ENCODE results near the gene KRT74.

The KRT74 gene

GRCh38 chr12:52539821-52540173 is 33.8 kb downstream of the KRT74 start:
- no peak for DNase-seq (ENCODE audit: low read depth in 2 of 3, low spot score in 2 of 3)

GRCh38 chr12:52539083-52539820 is 34.4 kb downstream of the KRT74 start:
- no peak for DNase-seq (ENCODE audit: low read depth in 2 of 3, low spot score in 2 of 3)

- DNase-seq (ENCODE audit: low read depth in 2 of 3, low spot score in 2 of 3): no peak
Measured at GRCh38 chr12:52537101-52537500, 36.5 kb downstream of the KRT74 start.

GRCh38 chr12:52535574-52535973 is 38.1 kb downstream of the KRT74 start:
- no peak for DNase-seq (ENCODE audit: low read depth in 2 of 3, low spot score in 2 of 3)

DNA sequence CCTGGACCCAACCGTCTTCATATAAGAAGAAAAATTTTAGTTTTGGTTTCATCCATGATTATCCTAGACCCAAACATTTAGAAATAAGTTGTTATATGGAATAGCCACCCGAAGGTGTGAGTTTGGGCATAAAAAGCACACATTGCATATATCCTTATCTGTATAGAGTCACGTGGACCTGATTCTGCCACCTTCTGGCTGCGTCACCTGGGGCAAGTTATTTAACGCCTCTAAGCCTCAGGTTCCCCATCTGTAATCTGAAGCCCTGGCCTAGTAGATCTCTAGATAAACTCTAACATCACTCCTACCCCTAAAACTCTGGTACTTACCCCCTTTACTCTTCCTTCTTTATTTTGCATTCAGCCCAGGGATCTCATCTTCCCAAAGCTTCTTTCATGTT is 39.2 kb downstream of the KRT74 start:
- no peak for DNase-seq (ENCODE audit: low read depth in 2 of 3, low spot score in 2 of 3)

DNA sequence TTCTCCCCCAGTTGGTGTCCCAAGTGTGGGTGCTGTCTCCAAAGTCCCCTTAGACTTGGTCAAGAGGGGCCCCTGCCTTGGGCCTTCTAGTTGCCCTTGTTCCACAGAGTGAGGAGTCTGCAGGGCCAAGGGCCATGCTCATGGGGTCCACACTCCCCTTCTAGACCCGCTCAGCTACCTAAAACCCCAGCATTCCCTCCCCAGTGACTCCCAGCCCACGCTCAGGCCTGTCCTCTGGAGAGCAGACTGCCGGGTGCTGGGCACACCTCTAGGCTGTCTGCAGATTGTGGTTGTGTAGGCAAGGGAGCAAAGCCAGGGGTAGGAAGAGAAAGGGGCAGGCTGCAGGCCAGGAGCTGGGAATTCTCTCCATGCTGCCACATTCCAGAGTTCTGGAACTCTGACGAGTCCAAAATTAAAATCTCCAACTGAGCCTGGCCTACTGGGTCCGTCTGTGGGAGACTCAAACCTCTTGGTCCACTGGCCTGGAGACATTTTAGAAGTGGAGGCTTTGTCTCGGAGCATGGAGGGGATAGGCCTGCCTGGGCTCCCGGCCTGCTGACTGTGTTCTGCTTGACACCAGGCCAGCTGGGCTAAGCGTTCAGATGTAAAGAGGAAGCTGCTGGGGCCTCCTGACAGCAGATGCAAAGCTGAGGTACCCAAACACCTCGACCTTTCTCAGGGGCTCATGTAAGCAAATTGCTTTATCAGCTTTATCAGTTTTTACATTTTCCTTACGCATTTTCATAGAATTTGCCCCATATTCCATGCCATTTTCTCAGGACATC is 39.8 kb downstream of the KRT74 start:
- no peak for DNase-seq (ENCODE audit: low read depth in 2 of 3, low spot score in 2 of 3)

DNA sequence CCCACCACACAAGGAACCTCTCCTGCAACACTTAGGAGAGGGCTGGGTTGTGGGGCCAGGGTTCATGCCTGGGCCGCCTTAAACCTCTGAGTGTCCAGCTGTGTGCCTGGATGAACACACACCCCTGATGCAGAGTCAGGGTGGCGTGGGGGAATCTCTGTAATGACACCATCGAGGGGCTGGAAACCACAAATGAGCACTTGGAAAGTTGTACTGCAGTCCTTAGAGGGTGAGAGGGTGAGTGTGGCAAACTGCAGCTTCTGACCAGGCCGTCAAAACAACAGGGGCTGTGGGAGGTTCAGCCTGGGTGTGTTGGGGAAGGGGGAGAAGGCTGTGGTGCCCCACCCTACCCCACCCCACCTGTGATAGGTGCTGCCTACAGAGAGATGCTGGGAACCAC is 41.0 kb downstream of the KRT74 start:
- no peak for DNase-seq (ENCODE audit: low read depth in 2 of 3, low spot score in 2 of 3)

DNA sequence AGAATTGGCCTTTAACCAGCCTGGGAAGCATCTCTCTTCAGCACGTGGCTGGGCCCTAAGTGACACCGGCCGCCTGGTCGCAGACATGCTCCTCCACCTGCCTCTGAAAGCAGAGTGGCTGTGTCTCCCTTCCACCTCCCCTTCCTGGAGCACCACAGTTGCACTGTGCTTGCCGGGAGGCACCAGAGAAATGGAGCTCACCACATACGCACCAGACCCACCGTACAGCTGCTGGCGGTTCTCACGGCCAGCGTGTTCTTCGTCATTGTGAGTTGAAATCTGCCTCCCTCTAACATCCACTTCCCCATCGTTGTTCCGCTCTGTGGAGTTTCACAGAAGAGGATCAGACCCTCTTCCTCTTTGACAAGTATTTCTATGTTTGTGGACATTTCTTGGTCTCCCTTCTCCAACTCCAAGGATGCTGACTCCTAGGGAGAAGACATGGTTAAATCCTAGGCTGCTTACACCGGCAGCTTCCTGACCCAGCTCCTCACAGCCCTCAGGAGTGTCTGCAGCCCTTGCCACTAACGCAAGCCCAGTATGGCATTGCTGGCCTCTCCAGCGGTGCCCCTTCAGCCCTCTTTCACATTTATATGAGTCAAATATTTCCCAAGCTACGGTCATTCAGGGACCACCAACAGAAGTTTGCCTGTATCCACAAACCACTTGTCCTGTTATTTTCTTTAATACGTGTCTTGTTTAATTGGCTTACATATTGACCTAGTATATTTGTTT is 41.9 kb downstream of the KRT74 start:
- no peak for DNase-seq (ENCODE audit: low read depth in 2 of 3, low spot score in 2 of 3)

- DNase-seq (ENCODE audit: low read depth in 2 of 3, low spot score in 2 of 3): no peak
Measured at GRCh38 chr12:52530905-52531304, 42.7 kb downstream of the KRT74 start.

DNA sequence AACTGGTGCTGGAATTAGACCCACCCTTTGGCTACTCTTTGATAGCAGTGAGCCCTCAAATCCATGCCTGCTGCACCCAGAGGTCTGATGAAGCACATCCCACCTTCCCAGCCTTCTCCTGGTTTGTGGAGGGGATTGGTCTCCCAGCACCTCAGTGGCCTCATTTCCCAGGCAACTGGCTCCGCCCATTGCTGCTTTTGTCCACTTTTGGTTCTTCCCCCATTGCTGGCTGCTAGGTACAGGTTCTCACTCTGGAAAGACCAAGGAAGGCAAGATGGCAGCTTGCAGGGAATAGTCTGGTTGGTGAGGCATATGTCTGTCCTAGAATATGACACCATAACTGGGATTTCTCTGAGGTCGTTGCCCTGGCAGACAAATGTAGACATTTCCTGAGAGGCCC is 43.3 kb downstream of the KRT74 start:
- no peak for DNase-seq (ENCODE audit: low read depth in 2 of 3, low spot score in 2 of 3)

GRCh38 chr12:52529846-52530245 is 43.8 kb downstream of the KRT74 start:
- DNase-seq (ENCODE audit: low read depth in 2 of 3, low spot score in 2 of 3): no peak

- no peak for DNase-seq (ENCODE audit: low read depth in 2 of 3, low spot score in 2 of 3)
Measured at GRCh38 chr12:52529417-52529816, 44.2 kb downstream of the KRT74 start.

DNA sequence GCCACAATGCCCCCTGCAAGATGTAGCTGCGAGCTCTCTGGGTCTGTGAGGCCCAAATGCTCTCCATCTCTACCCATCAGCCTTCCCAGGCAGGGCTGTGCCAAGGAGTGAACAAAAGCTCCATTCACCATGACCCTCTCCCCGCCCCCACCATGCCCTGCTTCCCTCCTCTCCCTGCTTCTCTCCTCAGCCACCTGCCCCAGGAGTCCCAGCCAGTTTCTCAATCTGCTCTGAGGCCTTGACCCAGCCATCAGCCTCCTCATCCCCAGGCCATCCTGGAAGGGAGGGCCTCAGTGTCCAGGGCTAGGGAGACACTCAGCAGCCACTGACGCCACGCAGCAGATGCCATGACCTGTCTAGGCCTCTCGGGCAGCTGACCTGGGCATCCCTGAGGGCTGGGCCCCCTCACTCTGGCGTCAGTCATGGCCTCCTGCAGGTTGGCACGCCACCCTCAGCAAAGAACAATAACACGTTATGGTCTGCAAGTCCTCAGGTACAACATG is 45.0 kb downstream of the KRT74 start:
- DNase-seq (ENCODE audit: low read depth in 2 of 3, low spot score in 2 of 3): no peak

DNA sequence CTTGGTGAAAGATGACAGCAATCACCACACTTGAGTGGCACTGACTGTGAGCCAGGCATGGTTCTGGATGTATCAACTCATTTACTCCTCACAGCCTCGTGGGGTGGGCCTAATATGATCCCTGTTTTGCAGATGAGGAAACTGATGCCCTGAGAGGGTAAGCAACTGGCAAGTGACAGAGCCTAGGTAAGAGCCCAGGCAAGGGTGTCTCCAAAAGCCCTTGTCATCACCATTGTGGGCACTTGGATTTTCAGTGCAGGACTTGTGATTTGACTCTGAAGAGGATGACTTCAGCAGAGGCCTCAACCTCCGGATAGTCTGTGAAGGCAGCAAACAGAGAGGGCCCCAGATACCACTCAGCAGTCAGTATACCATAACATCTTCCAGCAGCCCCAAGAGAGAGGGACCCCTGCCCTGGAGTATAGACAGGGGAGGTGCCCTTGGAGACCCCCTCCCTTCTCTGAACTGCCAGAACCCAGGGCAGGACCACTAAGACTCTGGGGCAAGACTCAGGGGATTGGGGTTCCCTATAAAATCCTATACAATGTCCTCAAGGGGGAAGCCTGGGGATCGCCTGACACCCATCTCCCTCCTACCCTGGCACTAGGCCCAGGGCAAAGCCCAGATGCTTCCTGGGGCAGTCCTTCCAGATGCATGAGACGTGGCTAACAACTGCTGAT is 46.4 kb downstream of the KRT74 start:
- DNase-seq (ENCODE audit: low read depth in 2 of 3, low spot score in 2 of 3): no peak

- no peak for DNase-seq (ENCODE audit: low read depth in 2 of 3, low spot score in 2 of 3)
Measured at GRCh38 chr12:52526511-52526951, 47.1 kb downstream of the KRT74 start.

GRCh38 chr12:52525661-52526499 is 47.8 kb downstream of the KRT74 start:
- no peak for DNase-seq (ENCODE audit: low read depth in 2 of 3, low spot score in 2 of 3)

- DNase-seq (ENCODE audit: low read depth in 2 of 3, low spot score in 2 of 3): no peak
Measured at GRCh38 chr12:52524898-52525591, 48.6 kb downstream of the KRT74 start.

DNA sequence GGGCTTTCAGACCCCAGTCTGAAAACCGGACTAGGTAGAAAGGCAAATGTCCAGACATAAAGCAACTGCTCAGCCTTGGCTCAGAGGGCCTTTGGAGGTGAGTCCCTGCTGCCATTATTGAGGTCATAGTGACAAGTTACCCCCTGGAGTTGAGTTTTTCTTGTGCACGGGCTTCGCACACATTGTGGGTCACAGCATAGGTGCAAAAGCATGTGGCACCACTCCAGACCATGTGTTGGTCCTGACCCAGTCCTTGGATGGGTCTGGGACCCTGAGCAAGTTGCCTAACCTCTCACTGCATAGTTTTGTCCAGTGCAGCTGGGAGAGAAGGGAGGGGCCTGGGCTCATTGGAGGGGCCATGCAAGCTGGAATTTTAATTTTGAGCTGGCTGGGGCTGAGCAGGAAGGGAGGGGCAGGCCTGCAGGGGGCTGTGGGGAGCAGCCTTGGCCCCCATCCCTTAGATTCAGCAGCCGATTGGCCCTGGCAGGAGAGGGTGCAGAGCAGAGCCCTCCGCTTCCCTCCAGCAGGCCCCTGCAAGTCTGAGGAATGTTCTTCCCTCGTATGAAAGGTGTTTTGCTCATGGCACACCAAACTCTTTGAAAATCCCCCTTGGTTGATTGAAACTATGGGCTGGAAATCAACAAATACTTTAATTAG is 49.3 kb downstream of the KRT74 start:
- no peak for DNase-seq (ENCODE audit: low read depth in 2 of 3, low spot score in 2 of 3)

DNA sequence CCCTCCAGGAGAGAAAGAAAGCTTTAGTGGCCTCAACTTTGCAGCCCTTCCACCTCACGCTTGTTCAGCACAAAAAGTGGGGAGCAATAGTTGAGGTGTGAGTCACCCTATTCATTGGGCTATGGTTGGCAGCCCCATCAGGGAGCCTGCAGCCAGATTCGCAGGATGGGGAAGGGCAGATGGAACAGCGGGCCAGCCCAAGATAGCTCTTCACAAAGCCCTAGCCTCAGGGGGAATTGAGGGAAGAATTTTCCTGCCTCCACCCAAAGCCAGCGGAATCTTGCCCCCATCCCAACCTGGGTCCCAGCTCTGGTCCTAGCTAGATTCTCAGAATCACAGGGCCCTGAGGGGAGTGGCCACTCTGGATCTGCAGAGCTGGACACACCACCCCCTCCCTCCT is 49.8 kb downstream of the KRT74 start:
- DNase-seq (ENCODE audit: low read depth in 2 of 3, low spot score in 2 of 3): no peak

Measured in activated CD8-positive, alpha-beta memory T cell treated with anti-CD3 and anti-CD28 coated beads for 48 hours (primary cell).